K562 (cell line): ENCODE measurements around the gene PCDHGC4. TPM values are rescaled to one million over a fixed set of nuclear protein-coding genes. Genes with fewer than 3 reads are reported as not detected.

Source experiments
- ARHGAP35 ChIP-seq: fragments of 450-650 bp; IDR thresholded peaks from 2 replicates; pipeline ENCODE4 v1.6.1; 2018; ENCODE audit not compliant: partially characterized antibody
- BRD9 ChIP-seq: fragments of 450-650 bp; IDR thresholded peaks from 2 replicates; pipeline ENCODE4 v1.6.1; 2018; ENCODE audit warnings: low read depth; ENCODE audit not compliant: partially characterized antibody
- CTBP1 ChIP-seq: fragments of 450-650 bp; IDR thresholded peaks from 2 replicates; pipeline ENCODE4 v1.6.1; 2016; ENCODE audit warnings: borderline replicate concordance
- E2F3 ChIP-seq: fragments of 250-450 bp; sonication (Bioruptor Pico); IDR thresholded peaks from 2 replicates; pipeline ENCODE4 v1.4.0; 2020; ENCODE audit warnings: mild to moderate bottlenecking
- ERF ChIP-seq: fragments of 450-650 bp; formaldehyde crosslinking; IDR thresholded peaks from 2 replicates; pipeline ENCODE4 v1.4.0; 2020; ENCODE audit warnings: mild to moderate bottlenecking, mixed read lengths
- HNRNPLL ChIP-seq: fragments of 200-400 bp; formaldehyde crosslinking; IDR thresholded peaks from 2 replicates; pipeline ENCODE4 v1.6.1; 2017; ENCODE audit warnings: low read length, low read depth, mild to moderate bottlenecking; ENCODE audit not compliant: poor library complexity, severe bottlenecking
- JUN ChIP-seq, 2 experiments: sonication (generic) in 1 of 2; formaldehyde crosslinking in 1 of 2; IDR thresholded peaks; 2 replicates each; pipeline versions ENCODE4 v1.6.1 to v1.8.0; 2012 to 2022; ENCODE audit warnings: borderline replicate concordance in 2 of 2, mild to moderate bottlenecking in 2 of 2, improper control_type of control experiment in 1 of 2, low read depth in 1 of 2, low read length in 1 of 2, missing genetic modification reagents in 1 of 2
- NFYB ChIP-seq: IDR thresholded peaks from 2 replicates; pipeline ENCODE4 v1.6.1; 2011; ENCODE audit warnings: mild to moderate bottlenecking, moderate library complexity; ENCODE audit not compliant: insufficient read length; ENCODE audit errors: extremely low read depth
- NR2F6 ChIP-seq: fragments of 450-650 bp; formaldehyde crosslinking; IDR thresholded peaks from 2 replicates; pipeline ENCODE4 v1.4.0; 2020; ENCODE audit warnings: mild to moderate bottlenecking
- PHF21A ChIP-seq: fragments of 450-650 bp; IDR thresholded peaks from 2 replicates; pipeline ENCODE4 v1.6.1; 2017; ENCODE audit warnings: low read depth, borderline replicate concordance
- U2AF1 ChIP-seq: fragments of 200-400 bp; formaldehyde crosslinking; optimal IDR thresholded peaks from 2 replicates; pipeline ENCODE3; 2017; ENCODE audit warnings: mild to moderate bottlenecking, low read depth, low read length, moderate library complexity
- XRCC5 ChIP-seq: fragments of 200-400 bp; formaldehyde crosslinking; IDR thresholded peaks from 2 replicates; pipeline ENCODE4 v1.6.1; 2017; ENCODE audit warnings: low read depth, mild to moderate bottlenecking, low read length
- ZFP36 ChIP-seq: fragments of 150-350 bp; IDR thresholded peaks from 2 replicates; pipeline ENCODE4 v1.6.1; 2018; ENCODE audit warnings: low read length, low read depth; ENCODE audit not compliant: partially characterized antibody
- ZNF224 ChIP-seq: sonication (generic); formaldehyde crosslinking; IDR thresholded peaks from 2 replicates; pipeline ENCODE4 v1.8.0; 2022; ENCODE audit warnings: mild to moderate bottlenecking, missing genetic modification reagents
- ZNF436 ChIP-seq: fragments of 250-450, 450-650 bp; sonication (Bioruptor Pico); formaldehyde crosslinking; IDR thresholded peaks from 2 replicates; pipeline ENCODE4 v1.7.0; 2020; ENCODE audit warnings: mild to moderate bottlenecking
- polyA plus RNA-seq, 8 experiments: library from polyadenylated mRNA; depleted of rRNA in 4 of 8; stranded (reverse) in 5 of 8; unstranded in 3 of 8; fragments of >200 nt; fragmentation: Nextera tagmentation in 2 of 8; fragmentation: Illumina TruSeq in 1 of 8; extraction: Ambion mirVana in 2 of 8; extraction: Trizol in 1 of 8; gene quantifications; 2 replicates each; pipeline versions ENCODE4 v1.2.1 to v1.2.3, GENCODE V29; 2011 to 2014; ENCODE audit warnings: inconsistent platforms in 1 of 8, missing spikeins in 1 of 8
- total RNA-seq, 7 experiments: library from RNA; depleted of rRNA in 6 of 7; stranded (reverse); fragments of >200 nt in 6 of 7; fragmentation: Illumina TruSeq in 2 of 7; extraction: Trizol in 2 of 7; gene quantifications; 2 replicates each; pipeline versions ENCODE4 v1.2.1 to v1.2.3, GENCODE V29; 2011 to 2021; ENCODE audit warnings: low replicate concordance in 1 of 7
- TF ChIP-seq, protein P1 (sequence below): fragments of 450-650 bp; IDR thresholded peaks from 2 replicates; pipeline ENCODE4 v1.6.1; 2017; ENCODE audit warnings: mild to moderate bottlenecking, moderate library complexity
- TF ChIP-seq, protein P2 (sequence below), 2 experiments: fragments of 450-650 bp; IDR thresholded peaks; 2 replicates each; pipeline ENCODE4 v1.6.1; 2016; ENCODE audit warnings: mild to moderate bottlenecking in 2 of 2, borderline replicate concordance in 1 of 2, low read depth in 1 of 2, moderate library complexity in 1 of 2
- TF ChIP-seq, protein P3 (sequence below): fragments of 250-450 bp; sonication (Bioruptor Pico); IDR thresholded peaks from 2 replicates; pipeline ENCODE4 v1.8.0; 2021; ENCODE audit warnings: mild to moderate bottlenecking, moderate library complexity

Gene PCDHGC4
- total and polyA plus RNA-seq, 9 of the 15 experiments (the other 6 are each of a cell fraction or from before 2014, with no cell fraction given), result 0.05 TPM; not detected in 8

DNA sequence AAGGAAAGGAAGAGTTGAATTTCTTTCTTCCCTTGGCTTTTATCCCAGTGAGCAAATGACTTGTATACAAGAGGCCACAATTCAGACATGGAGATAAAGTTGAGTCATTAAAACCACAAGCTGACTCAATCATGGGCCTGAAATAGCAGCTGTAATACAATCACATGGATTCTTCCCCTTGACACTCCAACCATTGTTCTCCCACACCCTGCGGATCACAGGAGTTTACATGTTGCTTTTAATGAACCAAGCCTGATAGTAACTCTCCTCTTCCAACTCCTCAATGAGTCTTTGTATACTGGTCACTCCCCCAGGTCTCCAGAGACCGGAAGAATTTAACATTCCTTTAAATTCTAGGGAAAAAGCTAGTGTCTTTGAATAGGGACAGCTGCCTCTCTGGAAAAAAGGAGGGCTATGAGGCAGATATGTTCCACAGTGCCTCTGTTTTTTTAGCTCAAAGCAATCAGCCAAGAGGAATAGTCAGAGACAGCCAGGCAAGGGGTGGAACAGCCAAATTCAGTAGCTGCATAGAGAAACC is 36.5 kb downstream of the PCDHGC4 start (continued):
- TF ChIP-seq ARHGAP35, result no peak
- no peak for TF ChIP-seq BRD9
- peak; percentile 87 for TF ChIP-seq JUN (IDR thresholded peaks at IDR 0.05; ENCODE audit: borderline replicate concordance, low read depth, low read length)
- peak; percentile 65; the same call in 1 of the 2 replicates for TF ChIP-seq JUN (CRISPR knock-in tag; IDR thresholded peaks at IDR 0.05; ENCODE audit: borderline replicate concordance)
- TF ChIP-seq, protein P1, sequence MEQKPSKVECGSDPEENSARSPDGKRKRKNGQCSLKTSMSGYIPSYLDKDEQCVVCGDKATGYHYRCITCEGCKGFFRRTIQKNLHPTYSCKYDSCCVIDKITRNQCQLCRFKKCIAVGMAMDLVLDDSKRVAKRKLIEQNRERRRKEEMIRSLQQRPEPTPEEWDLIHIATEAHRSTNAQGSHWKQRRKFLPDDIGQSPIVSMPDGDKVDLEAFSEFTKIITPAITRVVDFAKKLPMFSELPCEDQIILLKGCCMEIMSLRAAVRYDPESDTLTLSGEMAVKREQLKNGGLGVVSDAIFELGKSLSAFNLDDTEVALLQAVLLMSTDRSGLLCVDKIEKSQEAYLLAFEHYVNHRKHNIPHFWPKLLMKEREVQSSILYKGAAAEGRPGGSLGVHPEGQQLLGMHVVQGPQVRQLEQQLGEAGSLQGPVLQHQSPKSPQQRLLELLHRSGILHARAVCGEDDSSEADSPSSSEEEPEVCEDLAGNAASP, result no peak
- TF ChIP-seq ZNF436 (CRISPR knock-in tag), result no peak
- no peak for TF ChIP-seq NFYB
- TF ChIP-seq, protein P2, sequence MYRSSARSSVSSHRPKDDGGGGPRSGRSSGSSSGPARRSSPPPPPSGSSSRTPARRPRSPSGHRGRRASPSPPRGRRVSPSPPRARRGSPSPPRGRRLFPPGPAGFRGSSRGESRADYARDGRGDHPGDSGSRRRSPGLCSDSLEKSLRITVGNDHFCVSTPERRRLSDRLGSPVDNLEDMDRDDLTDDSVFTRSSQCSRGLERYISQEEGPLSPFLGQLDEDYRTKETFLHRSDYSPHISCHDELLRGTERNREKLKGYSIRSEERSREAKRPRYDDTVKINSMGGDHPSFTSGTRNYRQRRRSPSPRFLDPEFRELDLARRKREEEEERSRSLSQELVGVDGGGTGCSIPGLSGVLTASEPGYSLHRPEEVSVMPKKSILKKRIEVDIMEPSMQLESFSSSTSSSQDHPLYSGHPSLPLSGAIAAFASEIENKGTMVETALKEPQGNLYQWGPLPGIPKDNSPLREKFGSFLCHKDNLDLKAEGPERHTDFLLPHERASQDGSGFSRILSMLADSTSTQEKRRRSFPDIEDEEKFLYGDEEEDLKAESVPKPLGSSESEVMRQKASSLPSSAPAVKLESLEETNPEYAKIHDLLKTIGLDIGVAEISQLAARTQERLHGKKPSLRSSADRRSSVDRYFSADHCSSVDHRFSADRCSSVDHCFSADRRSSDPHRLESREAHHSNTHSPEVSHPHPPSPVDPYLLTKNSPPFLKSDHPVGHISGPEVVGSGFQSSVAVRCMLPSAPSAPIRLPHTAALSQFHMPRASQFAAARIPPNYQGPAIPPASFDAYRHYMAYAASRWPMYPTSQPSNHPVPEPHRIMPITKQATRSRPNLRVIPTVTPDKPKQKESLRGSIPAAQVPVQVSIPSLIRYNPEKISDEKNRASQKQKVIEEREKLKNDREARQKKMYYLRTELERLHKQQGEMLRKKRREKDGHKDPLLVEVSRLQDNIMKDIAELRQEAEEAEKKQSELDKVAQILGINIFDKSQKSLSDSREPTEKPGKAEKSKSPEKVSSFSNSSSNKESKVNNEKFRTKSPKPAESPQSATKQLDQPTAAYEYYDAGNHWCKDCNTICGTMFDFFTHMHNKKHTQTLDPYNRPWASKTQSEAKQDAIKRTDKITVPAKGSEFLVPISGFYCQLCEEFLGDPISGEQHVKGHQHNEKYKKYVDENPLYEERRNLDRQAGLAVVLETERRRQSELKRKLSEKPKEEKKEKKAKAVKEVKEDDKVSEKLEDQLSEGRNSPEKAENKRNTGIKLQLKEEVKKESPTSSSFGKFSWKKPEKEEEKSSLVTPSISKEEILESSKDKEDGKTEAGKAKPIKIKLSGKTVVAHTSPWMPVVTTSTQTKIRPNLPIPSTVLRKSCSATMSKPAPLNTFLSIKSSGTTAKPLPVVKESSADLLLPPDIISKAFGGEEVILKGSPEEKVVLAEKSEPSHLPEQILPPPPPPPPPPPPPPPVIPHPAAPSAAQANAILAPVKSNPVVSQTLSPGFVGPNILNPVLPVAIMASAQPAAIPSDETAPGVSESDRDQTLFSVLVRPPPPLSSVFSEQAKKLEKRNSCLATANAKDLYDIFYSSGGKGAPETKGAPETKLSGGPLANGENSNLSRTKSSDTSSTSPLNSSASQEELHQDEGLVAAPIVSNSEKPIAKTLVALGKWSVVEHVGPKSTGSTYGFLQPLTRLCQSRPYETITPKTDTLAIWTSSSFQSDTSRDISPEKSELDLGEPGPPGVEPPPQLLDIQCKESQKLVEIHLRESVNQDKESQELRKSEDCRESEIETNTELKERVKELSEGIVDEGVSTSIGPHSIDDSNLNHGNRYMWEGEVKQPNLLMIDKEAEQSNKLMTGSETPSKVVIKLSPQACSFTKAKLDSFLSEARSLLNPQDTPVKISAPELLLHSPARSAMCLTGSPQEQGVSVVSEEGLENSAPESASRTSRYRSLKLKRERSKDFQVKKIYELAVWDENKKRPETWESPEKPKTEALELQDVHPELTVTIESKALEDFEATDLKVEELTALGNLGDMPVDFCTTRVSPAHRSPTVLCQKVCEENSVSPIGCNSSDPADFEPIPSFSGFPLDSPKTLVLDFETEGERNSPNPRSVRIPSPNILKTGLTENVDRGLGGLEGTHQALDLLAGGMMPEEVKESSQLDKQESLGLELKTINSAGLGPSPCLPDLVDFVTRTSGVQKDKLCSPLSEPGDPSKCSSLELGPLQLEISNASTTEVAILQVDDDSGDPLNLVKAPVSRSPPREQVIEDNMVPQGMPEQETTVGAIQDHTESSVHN (IDR thresholded peaks at IDR 0.05; ENCODE audit: borderline replicate concordance in 1 of 2, low read depth in 1 of 2), result peak in 1 of 2 experiments; percentile 62; a peak in 1 of 4 replicates
- TF ChIP-seq ZNF224 (CRISPR knock-in tag), result no peak
- TF ChIP-seq XRCC5, result no peak
- no peak for TF ChIP-seq NR2F6
- TF ChIP-seq ERF (CRISPR knock-in tag), result no peak
- TF ChIP-seq E2F3 (CRISPR knock-in tag), result no peak
- no peak for TF ChIP-seq ZFP36
- no peak for TF ChIP-seq CTBP1
- TF ChIP-seq HNRNPLL, result no peak
- TF ChIP-seq, protein P3, sequence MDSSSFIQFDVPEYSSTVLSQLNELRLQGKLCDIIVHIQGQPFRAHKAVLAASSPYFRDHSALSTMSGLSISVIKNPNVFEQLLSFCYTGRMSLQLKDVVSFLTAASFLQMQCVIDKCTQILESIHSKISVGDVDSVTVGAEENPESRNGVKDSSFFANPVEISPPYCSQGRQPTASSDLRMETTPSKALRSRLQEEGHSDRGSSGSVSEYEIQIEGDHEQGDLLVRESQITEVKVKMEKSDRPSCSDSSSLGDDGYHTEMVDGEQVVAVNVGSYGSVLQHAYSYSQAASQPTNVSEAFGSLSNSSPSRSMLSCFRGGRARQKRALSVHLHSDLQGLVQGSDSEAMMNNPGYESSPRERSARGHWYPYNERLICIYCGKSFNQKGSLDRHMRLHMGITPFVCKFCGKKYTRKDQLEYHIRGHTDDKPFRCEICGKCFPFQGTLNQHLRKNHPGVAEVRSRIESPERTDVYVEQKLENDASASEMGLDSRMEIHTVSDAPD (CRISPR knock-in tag), result no peak
- TF ChIP-seq PHF21A, result no peak
- no peak for TF ChIP-seq U2AF1
